Endothelial cell of umbilical vein (primary cell): ENCODE measurements around the gene TSNAX.

Experiments used
- EZH2 ChIP-seq: IDR thresholded peaks from 2 replicates; pipeline ENCODE4 v1.6.1; 2012; ENCODE audit warnings: borderline replicate concordance, low read depth, mild to moderate bottlenecking, moderate library complexity, low read length, inconsistent platforms; ENCODE audit not compliant: severe bottlenecking
- MYC ChIP-seq: IDR thresholded peaks from one replicate; pipeline ENCODE4 v1.6.1; 2011; ENCODE audit warnings: mild to moderate bottlenecking, low read depth, low read length
- POLR2A ChIP-seq: IDR thresholded peaks from 2 replicates; pipeline ENCODE4 v1.6.1; 2012; ENCODE audit warnings: low read depth, mild to moderate bottlenecking, control low read depth, low read length
- POLR2AphosphoS5 ChIP-seq: IDR thresholded peaks from 2 replicates; pipeline ENCODE4 v1.6.1; 2012; ENCODE audit warnings: low read depth, mild to moderate bottlenecking, control low read depth, low read length, moderate library complexity; ENCODE audit not compliant: insufficient read depth
- TF ChIP-seq, protein P1 (sequence below), 2 donors: IDR thresholded peaks; 1 replicate in 1 of 2; 2 replicates in 1 of 2; pipeline ENCODE4 v1.5.1; 2011; ENCODE audit warnings: low read length in 2 of 2, mild to moderate bottlenecking in 2 of 2, moderate library complexity in 2 of 2, control low read depth in 1 of 2, inconsistent platforms in 1 of 2, low read depth in 1 of 2; ENCODE audit not compliant: insufficient read depth in 1 of 2; ENCODE audit errors: extremely low read depth in 1 of 2

DNA sequence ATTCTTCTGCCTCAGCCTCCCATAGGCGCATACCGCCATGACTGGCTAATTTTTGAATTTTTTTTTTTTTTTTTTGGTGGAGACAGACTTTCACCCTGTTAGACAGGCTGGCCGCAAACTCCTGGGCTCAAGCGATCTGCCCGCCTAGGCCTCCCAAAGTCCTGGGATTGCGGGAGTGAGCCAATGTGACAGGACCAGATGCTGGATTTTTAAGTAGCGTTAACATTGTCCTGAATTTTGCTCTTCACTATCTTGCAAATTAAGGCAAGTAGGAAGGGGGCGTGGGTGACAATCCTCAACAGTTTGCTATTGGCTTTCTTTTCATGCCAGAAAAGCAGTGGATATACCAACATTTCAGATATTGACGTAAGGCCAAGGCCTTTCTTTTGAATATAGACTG, 49.7 kb upstream of the TSNAX start:
- TF ChIP-seq, protein P1, sequence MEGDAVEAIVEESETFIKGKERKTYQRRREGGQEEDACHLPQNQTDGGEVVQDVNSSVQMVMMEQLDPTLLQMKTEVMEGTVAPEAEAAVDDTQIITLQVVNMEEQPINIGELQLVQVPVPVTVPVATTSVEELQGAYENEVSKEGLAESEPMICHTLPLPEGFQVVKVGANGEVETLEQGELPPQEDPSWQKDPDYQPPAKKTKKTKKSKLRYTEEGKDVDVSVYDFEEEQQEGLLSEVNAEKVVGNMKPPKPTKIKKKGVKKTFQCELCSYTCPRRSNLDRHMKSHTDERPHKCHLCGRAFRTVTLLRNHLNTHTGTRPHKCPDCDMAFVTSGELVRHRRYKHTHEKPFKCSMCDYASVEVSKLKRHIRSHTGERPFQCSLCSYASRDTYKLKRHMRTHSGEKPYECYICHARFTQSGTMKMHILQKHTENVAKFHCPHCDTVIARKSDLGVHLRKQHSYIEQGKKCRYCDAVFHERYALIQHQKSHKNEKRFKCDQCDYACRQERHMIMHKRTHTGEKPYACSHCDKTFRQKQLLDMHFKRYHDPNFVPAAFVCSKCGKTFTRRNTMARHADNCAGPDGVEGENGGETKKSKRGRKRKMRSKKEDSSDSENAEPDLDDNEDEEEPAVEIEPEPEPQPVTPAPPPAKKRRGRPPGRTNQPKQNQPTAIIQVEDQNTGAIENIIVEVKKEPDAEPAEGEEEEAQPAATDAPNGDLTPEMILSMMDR (IDR thresholded peaks at IDR 0.05; ENCODE audit: extremely low read depth in 1 of 2, insufficient read depth in 1 of 2, low read depth in 1 of 2, low read length in 2 of 2) = no peak
- TF ChIP-seq MYC = no peak
- no peak for TF ChIP-seq EZH2
- TF ChIP-seq POLR2AphosphoS5 = no peak
- TF ChIP-seq POLR2A = no peak
